HG03135 (cell line): Measurements from ENCODE around the gene PLPP3.
"Not testable (repeated sequence)": the region's sequence is repeated elsewhere in the genome, so short reads cannot be mapped to it uniquely, and the experiment has no call there.

ENCODE experiments used
- ATAC-seq: cut with Tn5 transposase; IDR thresholded peaks from one replicate; pipeline ENCODE4 v1.9.1; 2021; ENCODE audit warnings: mild to moderate bottlenecking, moderate library complexity; ENCODE audit not compliant: unreplicated experiment

The PLPP3 gene

DNA sequence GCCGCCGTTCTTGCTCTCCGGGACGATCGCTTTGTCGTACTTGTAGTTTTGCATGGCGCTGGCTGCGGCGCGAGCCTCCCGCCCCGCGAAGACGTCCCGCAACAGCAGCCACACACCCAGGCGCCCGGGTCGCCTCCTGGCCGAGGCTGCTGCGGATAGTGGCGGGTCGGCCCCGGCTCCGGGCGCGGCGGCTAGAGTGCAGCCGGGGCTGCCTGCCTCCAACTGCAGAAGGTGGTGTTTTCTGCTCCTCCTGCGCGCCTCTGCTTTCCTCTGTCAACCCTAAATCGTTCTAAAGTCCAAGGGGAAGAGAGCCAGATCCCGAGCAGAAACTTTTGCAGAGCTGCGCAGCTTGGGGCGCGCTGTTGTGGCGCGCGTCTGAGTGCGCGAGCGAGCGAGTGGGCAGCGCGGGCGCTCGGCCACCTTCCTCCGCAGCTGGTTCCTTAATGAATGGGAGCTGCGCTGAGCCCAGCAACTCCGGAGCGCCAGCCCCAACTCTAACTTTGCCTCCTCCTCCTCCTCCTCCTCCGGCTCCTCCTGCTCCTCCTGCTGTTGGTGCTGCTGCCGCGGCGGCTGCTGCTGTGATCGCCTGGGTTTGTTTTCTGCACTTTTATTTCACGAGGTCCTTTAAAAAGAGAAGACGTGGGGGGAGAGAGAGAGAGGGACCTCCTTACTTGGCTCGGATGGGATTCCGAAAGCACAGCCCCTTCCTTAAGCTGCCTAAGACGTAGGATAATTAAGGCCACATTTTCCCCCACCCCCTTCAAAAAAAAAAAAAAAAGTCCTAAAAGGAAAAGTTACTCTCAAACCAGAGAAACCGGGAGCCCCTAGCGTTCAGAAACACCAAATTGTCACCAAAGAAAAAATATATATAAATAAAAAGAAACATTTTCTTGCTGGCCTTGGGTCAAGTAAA is at the start of gene PLPP3:
Gene PLPP3, minus strand, starts transcription at position 601 of the 913 bp plus-strand sequence. Its CDS starts 547 bp downstream, at position 54.
- ATAC-seq: no peak

DNA sequence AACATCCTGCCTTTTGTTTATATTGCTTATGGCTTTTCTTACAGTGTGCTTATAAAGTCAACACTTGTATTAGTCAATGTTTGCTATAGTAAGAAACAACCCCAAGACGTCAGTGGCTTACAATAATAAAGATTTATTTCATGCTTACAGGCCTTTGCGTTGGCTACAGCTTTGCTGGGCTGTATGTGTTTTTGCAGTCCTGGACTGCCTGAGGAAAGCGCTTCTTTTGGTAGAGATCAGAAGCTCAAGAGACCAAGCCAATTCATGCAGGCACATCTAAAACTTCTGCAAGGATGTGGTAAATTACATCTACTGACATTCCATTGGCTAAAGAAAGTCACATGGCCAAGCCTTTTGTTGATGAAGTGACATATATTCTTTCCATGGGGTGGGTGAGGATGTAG is 48.3 kb upstream of the PLPP3 start:
- ATAC-seq: no peak

DNA sequence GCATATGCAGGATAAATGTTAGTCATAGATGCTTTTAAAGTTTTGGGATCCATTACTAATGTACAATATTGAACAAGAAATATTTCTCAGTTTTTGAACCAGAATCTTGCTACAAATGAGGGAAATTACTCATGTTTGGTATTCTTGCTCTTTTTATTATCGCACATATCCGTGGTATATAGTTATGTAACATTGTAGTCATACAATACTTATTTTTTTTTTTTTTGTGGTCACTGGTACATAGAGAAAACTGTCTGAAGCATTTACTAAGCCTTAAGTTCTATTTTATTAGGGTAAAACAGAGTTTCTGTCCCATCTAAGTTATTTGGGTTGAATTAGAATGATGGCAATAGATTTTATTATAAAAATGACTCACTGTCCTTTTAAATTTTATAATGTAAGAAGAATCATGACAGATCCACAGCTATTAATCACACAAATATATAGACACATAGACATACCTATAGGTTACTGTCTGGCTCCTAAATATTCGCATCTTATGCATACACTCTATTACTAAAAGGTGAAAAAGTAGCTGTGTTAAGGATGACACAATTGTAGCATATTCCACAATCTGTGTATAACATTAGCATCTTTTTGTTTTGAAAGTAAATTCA is 47.8 kb upstream of the PLPP3 start:
- no peak for ATAC-seq

DNA sequence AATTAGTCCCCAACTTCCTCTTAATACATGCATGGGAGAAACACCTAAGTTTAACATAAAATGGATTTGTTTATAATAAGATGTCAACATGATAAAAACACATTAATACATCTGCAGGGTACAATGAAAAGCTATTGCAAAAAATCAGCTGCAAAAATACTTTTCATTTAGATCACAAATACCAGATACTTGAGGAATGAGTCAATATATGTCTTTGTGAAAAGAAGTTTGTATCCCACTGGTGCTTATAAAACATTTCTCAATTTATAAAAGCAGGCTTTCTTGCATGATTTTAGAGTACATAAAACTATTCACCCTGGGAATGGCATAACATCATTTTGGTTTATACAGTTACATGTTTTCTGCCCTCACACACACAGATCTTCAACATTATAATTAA is 47.2 kb upstream of the PLPP3 start:
- ATAC-seq: no peak

DNA sequence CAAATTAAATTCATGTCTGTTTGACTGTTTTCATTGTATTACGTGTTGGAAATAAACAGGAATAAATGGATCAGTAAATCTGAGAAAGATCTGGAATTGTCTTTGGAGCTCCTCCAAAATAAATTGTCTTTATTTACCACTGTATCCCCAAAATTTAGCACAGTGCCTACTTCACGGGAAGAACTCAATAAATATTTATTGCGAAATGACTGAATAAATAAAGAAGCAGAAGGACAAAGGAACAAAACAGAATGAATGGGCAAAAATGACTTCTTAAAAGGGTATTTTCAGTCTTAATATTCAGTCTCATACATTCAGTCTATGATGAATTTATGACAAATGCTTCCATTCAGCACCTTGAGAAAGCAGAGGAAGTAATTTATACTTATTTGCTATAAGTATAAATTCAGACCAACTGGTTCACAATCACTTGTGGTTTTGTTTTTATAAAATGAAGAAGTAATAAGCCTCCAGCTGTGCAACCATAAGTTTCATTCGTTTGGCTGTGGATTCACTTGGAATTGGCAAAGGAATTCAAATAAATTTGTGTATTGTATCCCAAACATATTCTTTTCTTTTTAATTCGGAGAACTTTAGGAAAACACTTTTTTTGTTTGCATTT is 46.6 kb upstream of the PLPP3 start:
- ATAC-seq: no peak

DNA sequence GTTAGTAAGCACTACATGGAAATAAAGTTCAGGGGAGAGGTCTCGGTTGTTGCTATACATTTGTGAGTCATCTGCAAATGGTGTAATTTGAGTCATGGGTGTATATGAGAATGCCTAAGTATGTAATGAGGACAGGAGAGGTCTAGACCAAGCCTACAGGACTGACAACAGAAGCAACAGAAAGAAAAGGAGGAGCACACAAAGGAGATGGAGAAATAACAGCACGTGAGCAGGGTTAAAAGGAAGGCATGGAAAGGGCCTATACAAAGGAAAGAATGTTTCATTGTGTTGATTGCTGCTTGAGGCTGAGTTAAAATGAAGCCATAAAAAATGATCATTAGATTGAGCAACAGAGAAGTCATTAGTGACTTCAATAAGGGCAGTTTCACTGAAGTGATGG is 37.8 kb upstream of the PLPP3 start:
- no peak for ATAC-seq

DNA sequence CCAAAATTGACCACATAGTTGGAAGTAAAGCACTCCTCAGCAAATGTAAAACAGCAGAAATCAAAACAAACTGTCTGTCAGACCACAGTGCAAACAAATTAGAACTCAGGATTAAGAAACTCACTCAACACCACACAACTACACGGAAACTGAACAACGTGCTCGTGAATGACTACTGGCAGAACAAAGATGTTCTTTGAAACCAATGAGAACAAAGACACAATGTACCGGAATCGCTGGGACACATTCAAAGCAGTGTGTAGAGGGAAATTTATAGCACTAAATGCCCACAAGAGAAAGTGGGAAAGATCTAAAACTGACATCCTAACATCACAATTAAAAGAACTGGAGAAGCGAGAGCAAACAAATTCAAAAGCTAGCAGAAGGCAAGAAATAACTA is 31.4 kb upstream of the PLPP3 start:
- ATAC-seq: not testable (repeated sequence)

DNA sequence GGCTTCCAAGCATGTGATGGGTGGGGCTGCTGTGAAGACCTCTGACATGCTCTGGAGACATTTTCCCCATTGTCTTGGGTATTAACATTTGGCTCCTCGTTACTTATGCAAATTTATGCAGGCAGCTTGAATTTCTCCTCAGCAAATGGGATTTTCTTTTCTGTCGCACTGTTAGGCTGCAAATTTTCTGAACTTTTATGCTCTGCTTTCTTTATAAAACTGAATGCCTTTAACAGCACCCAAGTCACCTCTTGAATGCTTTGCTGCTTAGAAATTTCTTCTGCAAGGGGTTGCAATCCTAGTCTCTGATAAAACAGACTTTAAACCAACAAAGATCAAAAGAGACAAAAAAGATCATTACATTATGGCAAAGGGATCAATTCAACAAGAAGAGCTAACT is 30.7 kb upstream of the PLPP3 start:
- not testable (repeated sequence) for ATAC-seq

DNA sequence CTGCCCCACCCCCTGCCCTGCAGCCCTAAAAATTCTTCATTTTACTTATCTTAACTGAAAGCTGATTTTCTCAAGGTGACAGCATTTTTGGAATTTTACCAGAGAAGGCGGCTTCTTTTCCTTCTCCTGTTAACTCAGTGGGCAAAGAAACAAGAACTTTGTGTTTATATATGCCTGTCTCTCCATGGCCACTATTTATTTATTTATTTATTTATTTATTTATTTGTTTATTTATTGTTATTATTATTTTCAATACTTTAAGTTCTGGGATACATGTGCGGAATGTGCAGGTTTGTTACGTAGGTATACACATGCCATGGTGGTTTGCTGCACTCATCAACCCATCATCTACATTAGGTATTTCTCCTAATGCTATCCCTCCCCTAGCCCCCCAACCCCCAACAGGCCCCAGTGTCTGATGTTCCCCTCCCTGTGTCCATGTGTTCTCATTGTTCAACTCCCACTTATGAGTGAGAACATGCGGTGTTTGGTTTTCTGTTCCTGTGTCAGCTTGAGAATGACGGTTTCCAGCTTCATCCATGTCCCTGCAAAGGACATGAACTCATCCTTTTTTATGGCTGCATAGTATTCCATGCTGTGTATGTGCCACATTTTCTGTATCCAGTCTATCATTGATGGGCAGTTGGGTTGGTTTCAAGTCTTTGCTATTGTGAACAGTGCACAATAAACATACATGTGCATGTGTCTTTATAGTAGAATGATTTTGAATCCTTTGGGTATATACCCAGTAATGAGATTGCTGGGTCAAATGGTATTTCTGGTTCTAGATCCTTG is 16.2 kb upstream of the PLPP3 start:
- ATAC-seq: not testable (repeated sequence)

DNA sequence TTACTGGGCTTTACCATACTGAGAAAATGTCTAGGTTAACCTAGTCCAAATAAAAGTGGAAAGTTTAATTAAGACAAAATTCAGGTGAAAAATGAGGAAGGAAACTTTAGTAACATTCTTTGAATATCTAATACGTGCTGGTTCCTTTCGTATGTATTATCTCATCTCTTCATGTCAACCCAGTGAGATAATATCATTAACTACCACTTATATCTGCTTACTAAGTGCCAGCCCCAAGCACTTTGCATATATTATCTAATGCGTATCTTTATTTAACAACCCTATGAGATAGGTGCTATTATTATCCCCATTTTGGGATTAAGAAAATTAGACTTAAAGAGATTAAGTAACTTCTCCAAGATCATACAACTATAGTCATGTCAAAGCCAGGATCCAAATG is 12.5 kb upstream of the PLPP3 start:
- no peak for ATAC-seq

DNA sequence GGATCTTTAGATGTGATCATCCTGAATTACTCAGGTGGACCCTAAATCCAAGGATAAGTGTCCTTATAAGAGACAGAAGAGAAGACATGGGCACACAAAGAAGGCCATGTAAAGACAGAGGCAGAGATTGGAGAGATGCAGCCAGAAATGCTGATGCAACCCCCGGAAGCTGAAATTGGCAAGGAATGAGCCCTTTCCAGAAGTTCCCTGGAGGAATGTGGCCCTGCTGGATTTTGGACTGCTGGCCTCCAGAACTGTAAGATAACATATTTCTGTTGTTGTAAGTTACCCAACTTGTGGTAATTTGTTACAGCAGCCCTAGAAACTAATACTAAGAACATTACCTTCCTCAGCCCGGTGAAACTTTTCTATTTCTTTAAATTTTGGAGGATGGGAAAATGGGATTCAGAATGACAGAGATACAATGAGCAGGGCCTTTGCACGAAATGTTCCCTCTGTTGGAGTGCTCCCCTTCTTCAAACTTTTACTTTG is 11.2 kb upstream of the PLPP3 start:
- no peak for ATAC-seq

DNA sequence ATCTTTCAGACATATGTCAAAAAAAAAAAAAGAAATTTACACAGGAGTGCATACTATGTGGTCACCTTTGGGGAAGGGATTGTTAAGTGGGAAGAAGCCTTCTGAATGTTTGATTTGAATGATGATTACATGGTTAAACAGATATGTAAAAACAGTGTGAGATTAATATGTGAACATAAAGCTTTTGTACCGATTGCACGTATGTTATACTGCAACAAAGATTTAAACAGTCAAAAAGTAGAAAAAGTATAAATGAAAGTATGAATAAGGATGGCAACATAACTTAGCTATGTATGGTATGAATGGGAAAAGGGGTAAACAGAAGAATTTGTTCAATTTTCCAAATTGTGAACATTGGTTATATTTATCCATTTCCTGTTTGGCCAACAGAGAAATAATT is 10.0 kb upstream of the PLPP3 start:
- ATAC-seq: no peak

DNA sequence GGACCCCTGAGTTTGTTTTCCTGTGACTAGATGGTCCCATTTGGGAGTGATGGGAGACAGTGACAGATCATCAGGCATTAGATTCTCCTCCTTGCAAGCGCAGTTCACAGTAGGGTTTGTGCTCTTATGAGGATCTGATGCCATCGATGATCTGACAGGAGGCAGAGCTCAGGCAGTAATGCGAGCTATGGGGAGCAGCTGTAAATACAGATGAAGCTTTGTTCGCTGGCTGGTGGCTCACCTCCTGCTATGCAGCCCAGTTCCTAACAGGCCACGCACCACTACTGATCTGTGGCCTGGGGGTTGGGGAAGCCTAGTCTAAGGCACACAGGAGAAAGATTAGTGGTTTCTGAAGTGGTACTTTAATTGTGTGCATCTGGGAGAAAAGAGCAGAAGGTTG is 7.1 kb upstream of the PLPP3 start:
- no peak for ATAC-seq

DNA sequence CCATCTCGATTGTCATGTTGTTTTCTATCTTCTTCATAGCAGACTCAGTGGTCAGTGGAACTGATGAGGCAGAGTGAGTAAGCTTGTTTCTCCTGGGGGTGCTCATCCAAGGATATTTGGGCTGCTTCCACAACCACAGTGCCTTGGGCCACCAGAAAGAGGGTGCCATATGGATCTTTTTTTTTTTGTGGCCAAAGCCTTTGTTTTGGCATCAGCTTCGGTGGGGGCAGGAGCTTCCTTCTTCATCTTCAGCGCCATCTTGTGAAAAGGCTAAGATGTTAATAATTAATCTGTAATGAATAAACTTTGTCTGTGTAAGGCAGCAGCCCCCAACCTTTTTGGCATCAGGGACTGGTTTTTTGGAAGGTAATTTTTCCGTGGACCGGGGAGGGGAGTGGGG is 6.6 kb upstream of the PLPP3 start:
- ATAC-seq: no peak

DNA sequence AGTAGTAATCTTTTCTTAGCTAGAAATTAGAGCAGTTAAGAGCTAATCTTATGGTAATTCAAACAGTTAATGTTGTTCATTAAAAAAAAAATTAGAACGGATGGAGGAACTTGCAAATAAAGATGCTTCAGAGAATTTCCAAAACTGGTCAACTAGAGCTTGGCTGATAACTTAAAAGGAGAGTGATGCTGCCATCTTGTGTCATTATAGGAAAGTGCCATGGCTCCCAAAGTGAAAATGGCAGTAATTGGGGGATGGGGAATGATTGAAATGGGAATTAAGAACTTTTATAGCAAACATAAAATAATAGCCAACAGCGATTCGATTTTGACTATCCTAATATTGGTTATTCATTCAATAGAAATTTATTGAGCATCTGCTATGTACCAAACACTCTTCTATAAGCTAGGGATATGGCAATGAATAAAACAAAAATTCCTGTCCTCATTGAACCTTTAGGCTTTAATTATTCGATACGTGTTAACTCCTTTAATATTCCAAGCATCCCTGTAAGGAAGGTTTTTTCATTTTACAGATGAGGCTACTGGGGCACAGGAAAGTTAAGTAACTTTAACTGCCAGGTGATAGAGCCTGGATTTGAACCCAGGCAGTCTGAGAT is 5.7 kb upstream of the PLPP3 start:
- ATAC-seq: no peak

DNA sequence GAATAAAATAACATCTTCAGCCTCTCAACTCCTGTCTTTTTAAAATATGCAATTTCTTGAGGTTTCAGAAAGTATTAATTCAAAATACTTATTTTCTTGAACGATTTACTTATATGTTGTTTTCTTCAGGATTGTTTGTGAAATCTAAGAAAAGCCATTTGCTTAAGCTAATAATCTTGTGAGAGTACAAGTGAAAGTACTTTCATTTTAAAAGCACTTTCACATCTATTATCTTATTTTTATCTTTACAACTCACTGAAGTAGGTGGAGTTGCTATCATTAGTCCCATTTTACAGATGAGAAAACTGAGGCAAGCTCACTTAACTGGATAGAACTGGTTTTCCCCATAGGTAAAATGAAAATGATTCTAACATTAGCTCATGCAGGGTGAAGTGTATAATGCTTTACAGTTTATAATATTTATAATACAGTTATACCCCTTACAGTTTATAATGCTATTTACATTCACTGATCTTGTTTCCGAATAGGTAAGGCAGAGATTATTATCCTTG is 4.7 kb upstream of the PLPP3 start:
- ATAC-seq: no peak

DNA sequence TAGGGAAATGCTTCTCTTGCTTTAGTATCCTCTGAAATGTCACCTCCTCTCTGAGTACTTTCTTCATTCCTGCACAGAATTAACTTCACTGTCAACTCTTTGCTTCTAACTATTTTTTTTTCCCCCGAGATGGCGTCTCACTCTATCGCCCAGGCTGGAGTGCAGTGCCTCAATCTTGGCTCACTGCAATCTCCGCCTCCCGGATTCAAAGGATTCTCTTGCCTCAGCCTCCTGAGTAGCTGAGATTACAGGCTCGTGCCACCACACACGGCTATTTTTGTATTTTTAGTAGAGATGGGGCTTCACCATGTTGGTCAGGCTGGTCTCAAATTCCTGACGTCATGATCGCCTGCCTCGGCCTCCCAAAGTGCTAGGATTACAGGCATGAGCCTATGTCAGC is 1.4 kb upstream of the PLPP3 start:
- ATAC-seq: no peak

DNA sequence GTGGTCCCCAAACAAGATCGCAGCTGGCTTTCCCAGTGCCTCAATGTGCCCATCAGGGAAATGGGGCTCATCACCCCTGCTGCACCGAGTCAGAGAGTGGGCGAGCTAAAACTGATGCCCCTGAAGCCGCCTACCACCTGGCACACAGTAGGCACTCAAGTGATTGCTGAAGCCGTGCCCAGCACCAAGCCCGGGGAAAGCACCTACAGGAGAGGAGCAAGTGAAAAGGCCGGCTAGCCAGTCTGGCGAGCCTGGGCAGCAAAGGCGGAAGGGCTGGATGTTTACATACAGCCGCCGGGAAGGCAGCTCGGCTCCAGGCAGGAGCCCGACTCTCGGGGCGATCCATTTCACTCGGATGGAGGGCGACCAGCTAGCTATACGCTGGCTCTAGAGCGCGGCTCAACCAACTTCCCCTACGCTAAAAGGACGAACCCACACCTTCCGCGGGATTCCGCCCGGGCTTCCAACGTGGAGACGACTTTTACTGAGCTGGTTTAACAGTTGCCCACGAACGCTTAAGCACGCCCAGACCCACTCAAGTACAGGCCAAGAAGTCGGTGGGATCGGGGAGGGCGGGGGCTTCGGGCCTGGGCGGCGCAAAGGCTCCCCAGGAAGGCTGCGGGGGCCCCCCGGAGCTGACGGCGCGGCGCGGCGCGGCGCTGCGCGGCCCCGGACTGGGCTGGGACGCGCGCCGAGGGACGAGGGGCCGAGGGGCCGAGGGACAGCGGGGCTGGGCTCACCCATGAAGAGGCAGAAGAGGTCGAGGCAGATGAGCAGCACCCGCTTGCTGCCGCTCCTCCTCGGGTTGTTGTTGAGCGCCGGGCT is 1.0 kb downstream of the PLPP3 start:
- no peak for ATAC-seq

DNA sequence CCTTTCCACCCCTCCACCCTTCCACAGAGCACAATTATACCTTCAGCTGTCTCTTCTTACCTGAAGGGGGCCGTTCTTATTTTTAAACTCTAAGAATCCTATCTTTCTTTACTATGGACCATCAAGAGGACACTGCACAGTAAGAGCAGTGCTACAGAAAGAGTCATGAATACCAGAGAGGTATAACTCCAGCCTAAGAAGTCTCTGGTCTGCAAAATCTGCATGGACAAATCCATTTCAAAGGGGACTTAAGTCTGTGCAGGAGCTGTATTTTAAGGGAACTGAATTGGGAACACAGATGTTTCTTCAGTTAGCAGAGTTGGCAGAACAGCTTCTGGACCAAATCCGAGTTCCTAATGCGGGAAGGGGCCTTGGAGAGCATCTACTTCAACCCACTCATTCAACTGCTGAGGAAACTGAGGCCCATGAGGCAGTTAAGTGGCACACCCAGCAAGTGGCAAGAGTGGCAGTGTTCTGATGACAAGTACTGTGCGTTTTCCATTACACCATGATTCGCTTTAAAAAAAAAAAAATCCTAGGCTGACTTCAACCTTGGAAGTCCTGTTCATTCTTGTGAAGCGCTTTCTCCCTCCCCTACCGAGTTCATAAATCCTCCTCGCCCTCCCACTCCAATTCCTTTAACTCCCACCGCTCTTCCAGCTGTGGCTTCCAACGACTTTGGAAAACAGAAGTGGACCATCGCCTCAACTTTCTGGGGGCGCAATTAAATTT is 1.8 kb downstream of the PLPP3 start:
- ATAC-seq: no peak
